SU-DHL-6 (cell line): Measurements from ENCODE around the gene MRPL49.

Experiments used
- H2AFZ ChIP-seq: fragments of 200-600 bp; sonication (generic); 2 replicates; pipeline ENCODE4 v1.6.1; 2014; ENCODE audit warnings: low read depth, mild to moderate bottlenecking, moderate library complexity, mixed read lengths, antibody characterized with exemption, low read length; ENCODE audit not compliant: severe bottlenecking
- H3F3A ChIP-seq: fragments of 200-600 bp; shearing (Covaris generic); 2 replicates; pipeline ENCODE4 v1.6.0; 2016; ENCODE audit warnings: antibody characterized with exemption, mild to moderate bottlenecking; ENCODE audit not compliant: insufficient read depth
- H3K27ac ChIP-seq: fragments of 200-600 bp; sonication (generic); 2 replicates; pipeline ENCODE4 v1.5.1; 2016; ENCODE audit warnings: low read depth, mild to moderate bottlenecking, low read length, moderate library complexity, mixed read lengths
- H3K27me3 ChIP-seq: fragments of 200-600 bp; sonication (generic), shearing (Covaris generic); 2 replicates; pipeline ENCODE4 v1.6.0; 2014; ENCODE audit warnings: mild to moderate bottlenecking, low read length
- H3K36me3 ChIP-seq: fragments of 200-600 bp; sonication (generic); 2 replicates; pipeline ENCODE4 v1.6.1; 2014; ENCODE audit warnings: mild to moderate bottlenecking, low read length, mixed read lengths
- H3K4me2 ChIP-seq: fragments of 300-600, 200-600 bp; shearing (Covaris generic), sonication (generic); 2 replicates; pipeline ENCODE4 v1.6.0; 2014; ENCODE audit warnings: low read length, low read depth, mild to moderate bottlenecking; ENCODE audit not compliant: poor library complexity, severe bottlenecking
- H3K4me3 ChIP-seq: fragments of 200-600 bp; sonication (generic); 2 replicates; pipeline ENCODE4 v1.5.1; 2014; ENCODE audit warnings: antibody characterized with exemption, low read length, mild to moderate bottlenecking, mixed read lengths; ENCODE audit not compliant: insufficient read depth, poor library complexity, severe bottlenecking
- H3K79me2 ChIP-seq: fragments of 200-600 bp; sonication (generic); 2 replicates; pipeline ENCODE4 v1.6.1; 2014; ENCODE audit warnings: mild to moderate bottlenecking, low read length, moderate library complexity; ENCODE audit not compliant: insufficient read depth
- H3K9ac ChIP-seq: fragments of 200-600 bp; sonication (generic); 2 replicates; pipeline ENCODE4 v1.7.0; 2014; ENCODE audit warnings: mild to moderate bottlenecking, low read length
- H3K9me2 ChIP-seq: fragments of 200-600 bp; sonication (generic); replicated peaks from 2 replicates; pipeline ENCODE4 v1.6.1; 2014; ENCODE audit warnings: low read length; ENCODE audit not compliant: insufficient read depth
- H3K9me3 ChIP-seq: fragments of 200-600 bp; sonication (generic); 2 replicates; pipeline ENCODE4 v1.6.1; 2014; ENCODE audit warnings: low read length, mixed read lengths; ENCODE audit not compliant: insufficient read depth
- H4K20me1 ChIP-seq: fragments of 200-600 bp; sonication (generic); 2 replicates; pipeline ENCODE4 v1.6.1; 2014; ENCODE audit warnings: low read depth, mild to moderate bottlenecking, antibody characterized with exemption, low read length, moderate library complexity, mixed read lengths
- EZH2phosphoT487 ChIP-seq: fragments of 200-600 bp; sonication (generic), shearing (Covaris generic); conservative IDR thresholded peaks from 2 replicates; pipeline ENCODE4 v1.6.1; 2018; ENCODE audit warnings: mild to moderate bottlenecking, antibody characterized with exemption, low read length, moderate library complexity, mixed read lengths
- TF ChIP-seq, protein P1 (sequence below): fragments of 200-600 bp; sonication (generic); IDR thresholded peaks from one replicate; pipeline ENCODE4 v1.5.1; 2017; ENCODE audit warnings: antibody characterized with exemption, mild to moderate bottlenecking, low read length, moderate library complexity; ENCODE audit not compliant: insufficient read depth, poor library complexity, severe bottlenecking

MRPL49 gene

DNA sequence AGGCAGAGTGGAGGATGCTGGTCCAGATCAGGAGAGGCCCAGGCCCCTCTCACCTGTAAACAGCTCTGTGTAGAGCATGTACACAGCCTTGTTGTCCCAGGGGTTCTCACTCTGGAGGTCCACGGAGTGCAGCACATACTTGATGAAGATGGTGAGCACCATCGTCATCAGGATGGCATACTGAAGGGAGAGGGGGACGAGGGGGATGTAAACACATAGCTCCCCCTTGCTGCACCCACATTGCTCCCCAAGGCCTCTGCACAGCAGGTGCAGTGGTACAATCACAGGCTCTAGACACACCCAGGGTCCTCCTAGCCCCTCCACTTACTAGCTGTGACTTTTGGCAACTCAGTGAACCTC, 9.3 kb downstream of the MRPL49 start:
- H3K9me3 ChIP-seq: no peaks in the 10 kb centered on the region
- H3F3A ChIP-seq: peaks cover 58% of the 10 kb centered on the region
- H3K9ac ChIP-seq: peak overlapping the region; percentile 97
- H3K36me3 ChIP-seq: peaks cover 22% of the 10 kb centered on the region; the same call in 1 of the 2 replicates
- no peaks in the 10 kb centered on the region for H4K20me1 ChIP-seq
- no peak overlapping the region for H2AFZ ChIP-seq
- H3K4me2 ChIP-seq: peak overlapping the region; percentile 99
- peaks cover 25% of the 10 kb centered on the region for H3K79me2 ChIP-seq
- H3K9me2 ChIP-seq: no peaks in the 10 kb centered on the region
- peak overlapping the region; percentile 100 for H3K27ac ChIP-seq
- H3K4me3 ChIP-seq: peak overlapping the region; percentile 48
- no peaks in the 10 kb centered on the region for H3K27me3 ChIP-seq
- TF ChIP-seq, protein P1, sequence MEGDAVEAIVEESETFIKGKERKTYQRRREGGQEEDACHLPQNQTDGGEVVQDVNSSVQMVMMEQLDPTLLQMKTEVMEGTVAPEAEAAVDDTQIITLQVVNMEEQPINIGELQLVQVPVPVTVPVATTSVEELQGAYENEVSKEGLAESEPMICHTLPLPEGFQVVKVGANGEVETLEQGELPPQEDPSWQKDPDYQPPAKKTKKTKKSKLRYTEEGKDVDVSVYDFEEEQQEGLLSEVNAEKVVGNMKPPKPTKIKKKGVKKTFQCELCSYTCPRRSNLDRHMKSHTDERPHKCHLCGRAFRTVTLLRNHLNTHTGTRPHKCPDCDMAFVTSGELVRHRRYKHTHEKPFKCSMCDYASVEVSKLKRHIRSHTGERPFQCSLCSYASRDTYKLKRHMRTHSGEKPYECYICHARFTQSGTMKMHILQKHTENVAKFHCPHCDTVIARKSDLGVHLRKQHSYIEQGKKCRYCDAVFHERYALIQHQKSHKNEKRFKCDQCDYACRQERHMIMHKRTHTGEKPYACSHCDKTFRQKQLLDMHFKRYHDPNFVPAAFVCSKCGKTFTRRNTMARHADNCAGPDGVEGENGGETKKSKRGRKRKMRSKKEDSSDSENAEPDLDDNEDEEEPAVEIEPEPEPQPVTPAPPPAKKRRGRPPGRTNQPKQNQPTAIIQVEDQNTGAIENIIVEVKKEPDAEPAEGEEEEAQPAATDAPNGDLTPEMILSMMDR: no peak
- TF ChIP-seq EZH2phosphoT487: no peak

DNA sequence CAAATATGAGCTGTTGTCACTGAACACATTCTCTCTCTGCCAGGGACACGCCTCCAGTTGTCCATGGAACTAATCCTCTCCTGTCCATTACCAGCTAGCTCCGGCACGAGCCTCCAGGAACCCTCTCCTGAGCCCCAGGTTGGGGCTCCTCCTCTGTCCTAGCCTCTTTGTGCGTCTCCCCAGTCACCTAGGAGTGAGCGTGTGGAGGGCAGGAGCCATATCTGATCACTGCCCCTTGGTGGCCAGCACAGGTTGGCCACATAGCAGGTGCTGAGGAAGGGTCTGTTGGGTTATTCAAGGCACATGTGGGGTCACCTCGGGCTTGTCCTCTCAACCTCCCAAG, 9.7 kb downstream of the MRPL49 start:
- no peak for TF ChIP-seq EZH2phosphoT487
- TF ChIP-seq, protein P1: no peak
- Histone ChIP-seq H4K20me1 (no peaks in the 10 kb centered on the region), H3K9ac (peak overlapping the region; percentile 97), H3K4me3 (peak overlapping the region; percentile 48), H2AFZ (no peak overlapping the region), H3K4me2 (peak overlapping the region; percentile 99), H3F3A (peaks cover 54% of the 10 kb centered on the region), H3K27ac (peak overlapping the region; percentile 100), H3K9me2 (no peaks in the 10 kb centered on the region), H3K27me3 (no peaks in the 10 kb centered on the region), H3K9me3 (no peaks in the 10 kb centered on the region), H3K79me2 (peaks cover 25% of the 10 kb centered on the region), H3K36me3 (peaks cover 22% of the 10 kb centered on the region; the same call in 1 of the 2 replicates)

DNA sequence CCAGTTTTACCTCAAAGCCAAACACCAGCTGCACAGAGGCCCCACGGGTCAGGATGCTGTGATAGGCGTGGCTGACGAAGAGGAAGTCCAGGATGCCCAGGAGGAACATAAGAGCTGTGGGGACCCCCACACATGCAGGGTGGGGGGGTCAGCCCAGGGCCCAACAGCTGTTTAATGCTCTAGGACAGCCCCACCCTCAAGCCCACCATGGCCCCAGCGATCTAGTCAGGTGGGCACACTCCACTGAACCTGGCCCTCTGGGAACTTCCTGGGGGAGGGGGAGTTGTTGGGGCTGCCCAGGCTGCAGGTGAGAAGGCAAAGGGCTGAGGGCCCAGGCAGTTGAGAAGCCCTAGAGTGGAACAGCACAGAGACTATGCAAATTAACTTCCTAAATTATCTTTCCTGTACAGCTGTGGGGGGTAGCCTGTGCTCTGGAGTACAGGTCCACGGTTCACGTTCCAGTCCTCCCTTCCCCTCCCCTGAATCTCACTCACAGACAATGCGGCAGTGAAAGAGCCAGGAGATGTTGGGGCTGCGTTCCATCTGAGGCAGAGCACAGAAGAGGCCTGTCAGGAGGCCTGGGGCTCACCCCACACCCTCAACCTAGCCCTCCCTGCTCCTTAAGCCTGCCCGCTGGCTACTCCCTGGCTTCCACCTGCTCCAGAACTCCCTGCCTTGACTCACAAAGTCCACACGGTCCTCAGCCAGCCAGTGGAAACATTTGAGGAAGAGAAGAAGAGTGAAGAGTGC, 10.3 kb downstream of the MRPL49 start:
- no peaks in the 10 kb centered on the region for H4K20me1 ChIP-seq

More for the DNA sequence above, 10.3 kb downstream of the MRPL49 start:
- H2AFZ ChIP-seq: no peak overlapping the region
- H3K27ac ChIP-seq: peak overlapping the region; percentile 100
- H3K4me3 ChIP-seq: peak overlapping the region; percentile 96
- peaks cover 22% of the 10 kb centered on the region; the same call in 1 of the 2 replicates for H3K36me3 ChIP-seq
- H3K9me3 ChIP-seq: no peaks in the 10 kb centered on the region
- TF ChIP-seq, protein P1: no peak
- TF ChIP-seq EZH2phosphoT487: no peak
- no peaks in the 10 kb centered on the region for H3K27me3 ChIP-seq
- peaks cover 25% of the 10 kb centered on the region for H3K79me2 ChIP-seq
- H3K9ac ChIP-seq: peak overlapping the region; percentile 97
- peak overlapping the region; percentile 99 for H3K4me2 ChIP-seq
- H3F3A ChIP-seq: peaks cover 49% of the 10 kb centered on the region
- H3K9me2 ChIP-seq: no peaks in the 10 kb centered on the region
